ENCODE data around the gene CADM2.
"Not testable (repeated sequence)": the region's sequence is repeated elsewhere in the genome, so short reads cannot be mapped to it uniquely, and the experiment has no call there.

The CADM2 gene

DNA sequence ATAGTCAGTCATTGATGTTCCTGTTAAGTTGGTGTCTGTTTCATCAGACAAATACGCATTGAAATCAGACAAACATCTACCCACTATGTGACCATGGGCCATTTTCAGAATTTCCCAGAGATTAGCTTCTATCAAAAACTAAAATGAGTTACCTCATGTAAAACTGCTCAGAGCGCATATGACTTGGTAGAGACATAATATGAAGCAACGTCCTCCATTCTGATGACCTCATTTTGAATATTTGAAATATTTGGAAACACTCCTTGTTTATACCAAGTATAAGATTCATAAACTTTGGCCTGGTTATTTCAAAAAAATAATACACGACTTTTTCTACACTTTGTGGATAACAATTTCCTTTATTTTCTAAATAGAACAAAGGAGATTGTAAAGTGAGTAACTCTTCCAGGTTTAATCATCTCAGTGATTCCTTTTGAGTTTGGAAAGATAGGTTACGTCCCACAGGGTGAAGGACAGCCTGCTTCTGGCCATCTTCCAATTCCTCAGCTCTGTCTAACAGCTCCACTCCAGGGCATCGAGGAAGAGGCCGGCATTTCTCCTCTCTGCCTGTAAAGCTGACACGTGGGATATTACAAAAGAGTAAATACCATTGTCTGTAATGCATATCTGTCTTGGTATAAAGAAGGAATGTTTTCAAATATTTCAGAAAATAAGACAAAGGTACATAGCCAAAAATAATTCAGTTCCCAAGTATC is 122.6 kb downstream of the CADM2 start:
- DNase-seq = peak; percentile 48

DNA sequence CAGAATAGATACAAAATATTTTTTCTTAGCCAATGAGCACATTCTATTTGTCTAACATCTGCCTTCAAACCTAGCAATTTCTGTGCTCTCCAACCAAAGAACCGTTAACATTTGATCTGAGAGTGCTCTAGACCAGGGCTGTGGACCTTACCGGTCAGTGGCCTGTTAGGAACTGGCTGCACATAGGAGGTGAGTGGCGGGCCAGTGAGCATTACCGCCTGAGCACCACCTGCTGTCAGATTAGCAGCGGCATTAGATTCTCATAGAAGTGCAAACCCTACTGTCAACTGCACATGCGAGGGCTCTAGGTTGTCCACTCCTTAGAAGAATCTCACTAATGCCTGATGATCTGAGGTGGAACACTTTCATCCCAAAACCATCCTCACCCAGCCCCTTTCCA is 131.7 kb downstream of the CADM2 start:
- DNase-seq = no peak

DNA sequence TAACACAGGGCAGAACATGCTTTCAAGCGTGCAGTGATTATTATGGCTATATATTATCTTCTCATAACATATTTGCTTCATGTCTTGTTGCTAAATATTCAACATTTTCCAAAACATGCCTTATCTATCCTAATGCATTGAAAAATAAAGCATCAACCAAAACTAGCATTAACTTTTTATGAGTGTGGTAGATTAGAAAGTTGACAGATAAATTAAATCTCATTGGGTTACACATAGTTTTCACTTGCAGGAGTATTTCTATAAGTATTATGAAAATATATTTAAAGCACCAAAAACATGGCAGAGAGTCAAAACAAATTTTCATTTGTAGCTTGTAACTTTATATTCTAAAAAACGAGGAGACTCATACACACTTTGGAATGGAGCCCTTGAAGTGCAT is 141.5 kb downstream of the CADM2 start:
- DNase-seq = no peak

DNA sequence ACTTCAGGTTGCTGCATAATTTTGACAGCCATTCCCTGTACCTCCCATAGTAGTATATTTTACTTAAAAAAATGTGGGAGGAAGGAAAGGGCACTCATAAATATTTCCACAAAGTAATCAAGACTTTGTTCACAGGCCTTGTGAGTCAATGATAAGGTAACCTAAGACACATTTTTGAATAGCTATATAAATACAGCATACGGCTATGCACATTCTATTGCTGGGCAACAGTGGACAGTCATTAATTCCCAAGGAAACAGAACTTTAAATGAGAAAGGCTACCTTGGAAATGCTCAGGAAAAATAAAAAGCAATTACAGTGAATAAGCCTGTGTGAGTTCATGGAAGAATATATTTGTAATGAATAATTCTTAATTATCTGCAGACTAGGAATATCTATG is 144.0 kb downstream of the CADM2 start:
- no peak for DNase-seq

DNA sequence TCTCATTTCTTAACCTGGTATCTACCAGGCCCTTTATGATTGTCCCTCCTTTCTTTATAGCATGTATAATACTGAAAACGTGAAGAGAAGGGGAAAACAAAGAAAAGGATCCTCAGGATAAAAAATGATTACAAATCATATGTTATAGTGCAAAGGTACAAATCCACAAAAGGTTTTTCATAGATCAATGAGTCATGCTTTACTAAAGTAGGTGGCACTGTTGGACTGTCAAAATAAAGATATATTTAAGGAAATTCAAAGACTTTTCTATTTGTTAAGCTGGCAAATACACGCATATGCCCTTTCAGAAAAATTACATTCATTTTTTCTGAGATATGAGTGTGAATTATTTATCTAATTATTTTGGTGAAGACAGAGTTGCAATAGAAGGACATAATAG is 151.6 kb downstream of the CADM2 start:
- DNase-seq = no peak

DNA sequence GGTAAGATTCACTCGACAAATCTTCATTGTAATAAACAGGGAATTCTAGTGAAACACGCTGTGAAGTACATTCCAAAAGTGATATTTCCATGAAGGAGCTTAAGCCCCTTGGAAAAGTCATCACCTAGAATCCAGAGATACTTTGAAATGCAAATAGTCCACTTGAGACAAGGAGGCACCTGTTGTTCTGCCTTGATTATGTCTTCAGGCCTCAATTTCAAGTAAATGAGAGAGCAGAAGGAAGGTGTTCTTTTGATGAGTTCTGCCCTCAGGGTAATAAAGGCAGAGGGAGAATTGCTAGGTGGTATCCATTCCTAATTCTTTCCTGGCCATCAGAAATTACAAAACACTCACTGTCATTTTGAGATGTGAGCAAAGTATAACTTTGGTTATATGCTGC is 162.1 kb downstream of the CADM2 start:
- DNase-seq = no peak

DNA sequence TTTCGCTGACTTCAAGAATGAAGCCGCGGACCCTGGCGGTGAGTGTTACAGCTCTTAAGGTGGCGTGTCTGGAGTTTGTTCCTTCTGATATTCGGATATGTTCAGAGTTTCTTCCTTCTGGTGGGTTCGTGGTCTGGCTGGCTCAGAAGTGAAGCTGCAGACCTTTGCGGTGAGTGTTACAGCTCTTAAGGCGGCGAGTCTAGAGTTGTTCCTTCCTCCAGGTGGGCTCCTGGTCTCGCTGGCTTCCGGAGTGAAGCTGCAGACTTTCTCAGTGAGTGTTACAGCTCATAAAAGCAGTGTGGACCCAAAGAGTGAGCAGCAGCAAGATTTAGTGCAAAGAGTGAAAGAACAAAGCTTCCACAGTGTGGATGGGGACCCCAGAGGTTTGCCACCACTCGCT is 174.1 kb downstream of the CADM2 start:
- not testable (repeated sequence) for DNase-seq

DNA sequence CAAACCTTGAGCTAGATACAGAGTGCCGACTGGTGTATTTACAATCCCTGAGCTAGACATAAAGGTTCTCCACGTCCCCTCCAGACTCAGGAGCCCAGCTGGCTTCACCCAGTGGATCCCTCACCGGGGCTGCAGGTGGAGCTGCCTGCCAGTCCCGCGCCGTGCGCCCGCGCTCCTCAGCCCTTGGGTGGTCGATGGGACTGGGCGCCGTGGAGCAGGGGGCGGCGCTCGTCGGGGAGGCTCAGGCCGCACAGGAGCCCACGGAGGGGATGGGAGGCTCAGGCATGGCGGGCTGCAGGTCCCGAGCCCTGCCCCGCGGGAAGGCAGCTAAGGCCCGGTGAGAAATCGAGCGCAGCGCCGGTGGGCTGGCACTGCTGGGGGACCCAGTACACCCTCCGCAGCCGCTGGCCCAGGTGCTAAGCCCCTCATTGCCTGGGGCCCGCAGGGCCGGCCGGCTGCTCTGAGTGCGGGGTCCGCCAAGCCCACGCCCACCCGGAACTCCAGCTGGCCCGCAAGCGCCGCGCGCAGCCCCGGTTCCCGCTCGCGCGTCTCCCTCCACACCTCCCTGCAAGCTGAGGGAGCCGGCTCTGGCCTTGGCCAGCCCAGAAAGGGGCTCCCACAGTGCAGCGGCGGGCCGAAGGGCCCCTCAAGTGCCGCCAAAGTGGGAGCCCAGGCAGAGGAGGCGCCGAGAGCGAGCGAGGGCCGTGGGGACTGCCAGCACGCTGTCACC is 175.1 kb downstream of the CADM2 start:
- not testable (repeated sequence) for DNase-seq

DNA sequence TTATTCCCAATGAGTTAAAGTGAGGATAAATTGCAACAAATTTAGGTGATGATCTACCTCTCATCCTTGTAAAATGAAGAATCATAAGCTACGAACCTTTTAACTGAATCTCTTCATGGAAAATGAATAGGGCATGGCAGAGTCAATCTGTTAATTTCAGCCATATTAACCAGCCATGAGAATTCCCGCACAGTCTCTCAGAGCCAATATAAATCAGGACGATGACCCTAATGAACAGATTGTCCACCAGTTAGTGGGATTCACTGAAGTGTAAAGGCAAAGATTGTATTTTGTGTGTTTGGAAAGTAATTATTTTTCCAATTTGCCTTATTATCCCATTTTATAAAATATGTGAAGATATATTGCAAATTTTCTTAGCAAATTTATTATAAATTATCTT is 183.8 kb downstream of the CADM2 start:
- no peak for DNase-seq

DNA sequence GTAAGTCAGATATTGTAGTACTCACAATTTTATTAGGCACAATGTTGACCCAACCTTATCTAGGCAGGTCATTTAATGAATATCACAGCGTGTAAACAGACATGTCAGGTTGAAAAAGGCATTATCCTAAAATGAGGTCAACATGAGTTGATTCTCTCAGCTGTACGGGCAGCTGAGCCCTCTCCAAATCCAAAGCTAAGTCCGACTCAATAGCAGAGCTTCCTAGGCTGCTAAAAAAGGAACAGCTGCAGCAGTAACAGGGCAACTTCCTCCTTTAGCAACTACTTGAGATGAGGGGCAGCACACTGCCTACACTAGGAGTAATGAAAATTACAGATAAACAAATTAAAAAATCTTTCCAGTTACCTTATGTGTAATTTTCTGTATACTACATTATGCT is 189.2 kb downstream of the CADM2 start:
- DNase-seq = no peak

DNA sequence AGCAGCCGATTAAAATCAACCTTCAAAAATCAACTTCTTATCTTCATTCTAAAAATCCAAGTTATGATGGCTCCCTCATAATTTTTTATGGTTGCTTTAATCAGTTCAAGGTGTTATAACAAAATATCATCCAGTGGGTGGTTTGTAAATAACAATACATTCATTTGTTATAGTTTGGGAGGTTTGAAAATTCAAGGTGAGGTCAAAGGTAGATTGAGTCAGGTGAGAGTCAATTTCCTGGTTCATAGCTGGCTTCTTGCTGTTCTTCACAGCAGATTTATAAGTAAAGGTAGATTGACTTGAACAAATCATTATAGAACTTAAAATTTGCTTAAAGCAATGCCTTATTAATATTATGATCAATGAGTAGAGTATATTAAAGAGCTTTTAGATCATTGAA is 192.8 kb downstream of the CADM2 start:
- no peak for DNase-seq

DNA sequence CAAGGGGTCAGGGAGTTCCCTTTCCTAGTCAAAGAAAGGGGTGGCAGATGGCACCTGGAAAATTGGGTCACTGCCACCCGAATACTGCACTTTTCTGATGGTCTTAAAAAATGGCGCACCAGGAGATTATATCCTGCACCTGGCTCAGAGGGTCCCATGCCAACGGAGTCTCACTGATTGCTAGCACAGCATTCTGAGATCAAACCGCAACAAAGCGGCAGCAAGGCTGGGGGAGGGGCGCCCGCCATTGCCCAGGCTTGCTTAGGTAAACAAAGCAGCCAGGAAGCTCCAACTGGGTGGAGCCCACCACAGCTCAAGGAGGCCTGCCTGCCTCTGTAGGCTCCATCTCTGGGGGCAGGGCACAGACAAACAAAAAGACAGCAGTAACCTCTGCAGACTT is 194.5 kb downstream of the CADM2 start:
- DNase-seq = not testable (repeated sequence)

DNA sequence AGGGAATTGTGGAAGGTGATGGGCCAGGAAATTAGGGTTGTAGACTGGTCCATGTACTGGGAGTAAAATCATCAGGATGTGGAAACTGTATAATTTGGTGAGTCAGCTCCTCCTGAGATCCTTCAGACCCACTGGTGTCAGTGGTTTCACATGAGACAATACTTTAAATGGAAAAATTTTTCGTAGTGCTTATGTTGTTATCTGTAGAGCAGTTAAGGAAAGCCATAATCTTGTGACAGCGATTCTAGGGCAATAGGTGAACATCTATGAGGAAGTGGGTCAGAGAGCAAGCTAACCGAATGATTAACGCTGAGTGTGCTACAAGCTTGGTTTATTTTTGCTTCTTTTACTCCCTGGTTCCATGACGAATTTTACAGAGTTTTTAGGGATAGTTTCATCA is 200.6 kb downstream of the CADM2 start:
- DNase-seq = no peak

DNA sequence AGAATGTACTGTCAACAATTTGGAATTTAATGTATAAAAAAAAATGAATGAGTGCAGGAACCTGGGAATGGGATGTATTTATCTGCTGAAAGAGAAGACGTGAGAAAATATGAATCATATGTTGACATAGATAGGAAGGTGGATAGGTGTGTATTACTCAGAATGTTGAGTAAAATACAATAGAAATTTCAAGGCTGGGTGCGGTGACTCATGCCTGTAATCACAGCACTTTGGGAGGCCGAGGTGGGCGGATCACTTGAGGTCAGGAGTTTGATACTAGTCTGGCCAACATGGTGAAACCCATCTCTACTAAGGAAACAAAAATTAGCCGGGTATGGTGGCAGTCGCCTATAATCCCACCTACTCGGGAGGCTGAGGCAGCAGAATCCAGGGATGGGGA is 202.8 kb downstream of the CADM2 start:
- peak; percentile 21 for DNase-seq

DNA sequence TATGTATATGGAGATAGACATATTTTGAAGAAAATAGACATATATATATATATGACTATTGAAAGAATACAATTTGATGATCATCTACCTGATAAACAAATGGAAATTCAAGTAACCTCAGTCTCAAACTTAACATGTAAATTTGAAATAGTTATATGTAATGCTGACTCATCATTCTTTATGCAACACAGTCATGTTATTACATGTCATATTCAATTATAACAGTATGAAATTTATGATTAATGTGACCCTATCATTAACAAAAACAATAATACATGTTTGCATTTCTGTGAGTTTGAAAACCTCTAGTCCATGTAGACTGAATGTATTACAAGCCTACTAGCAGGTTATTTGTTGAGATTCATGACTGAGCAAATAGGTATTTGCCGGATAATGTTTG is 204.1 kb downstream of the CADM2 start:
- no peak for DNase-seq

DNA sequence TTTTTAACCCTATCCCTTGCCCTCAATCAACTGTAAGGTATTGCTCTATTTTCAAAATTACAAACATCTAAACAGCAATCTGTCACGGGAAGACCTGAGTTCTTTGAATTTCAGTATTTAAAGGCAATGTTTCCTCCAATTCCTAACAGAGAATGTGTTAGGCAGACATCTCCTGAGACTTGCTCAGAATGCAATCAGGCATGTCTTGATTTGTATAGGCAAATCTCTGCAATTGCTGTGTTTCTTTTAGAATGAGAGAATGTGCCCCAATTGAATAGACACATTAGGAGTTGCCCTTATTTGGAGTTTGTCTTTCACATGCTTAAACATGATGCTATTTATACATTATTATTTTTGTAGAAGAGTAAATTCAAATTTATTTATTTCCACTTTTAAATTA is 205.6 kb downstream of the CADM2 start:
- DNase-seq = peak; percentile 2

DNA sequence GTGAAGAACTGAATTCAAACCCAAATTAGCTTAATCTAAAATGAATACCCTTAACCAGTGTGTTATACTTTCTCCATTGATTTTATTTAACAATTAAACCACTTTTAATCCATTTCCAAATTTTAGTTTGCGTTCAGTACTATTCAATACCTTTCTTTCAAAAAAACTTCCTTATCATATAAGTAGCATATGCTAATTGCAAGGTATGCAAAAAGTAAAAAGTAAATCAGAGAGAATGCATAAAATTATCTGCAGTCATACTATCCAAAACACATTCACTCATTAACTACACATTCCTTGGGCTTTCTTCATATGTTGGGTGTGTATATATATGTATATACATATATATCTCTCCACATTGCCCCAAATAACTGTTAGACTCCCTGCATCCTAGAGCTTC is 208.8 kb downstream of the CADM2 start:
- no peak for DNase-seq

DNA sequence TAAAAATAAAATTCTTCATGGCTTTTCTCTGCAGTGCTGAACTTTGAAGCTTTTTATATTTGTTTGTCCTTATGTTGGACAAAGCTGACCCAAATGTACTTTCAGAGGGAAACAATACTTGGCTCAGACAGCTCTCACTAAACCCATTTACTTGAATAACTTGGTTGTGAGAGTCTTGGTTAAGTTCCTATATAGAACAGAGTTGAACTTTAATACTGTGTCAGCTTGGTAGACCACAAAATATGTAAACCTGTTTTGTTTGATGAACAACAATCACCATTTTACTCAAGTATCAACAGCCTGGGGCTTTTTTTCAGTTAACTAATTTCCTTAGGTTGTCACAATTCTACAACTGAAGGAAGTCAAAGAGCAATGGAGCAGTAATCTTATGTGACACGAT is 211.9 kb downstream of the CADM2 start:
- no peak for DNase-seq

DNA sequence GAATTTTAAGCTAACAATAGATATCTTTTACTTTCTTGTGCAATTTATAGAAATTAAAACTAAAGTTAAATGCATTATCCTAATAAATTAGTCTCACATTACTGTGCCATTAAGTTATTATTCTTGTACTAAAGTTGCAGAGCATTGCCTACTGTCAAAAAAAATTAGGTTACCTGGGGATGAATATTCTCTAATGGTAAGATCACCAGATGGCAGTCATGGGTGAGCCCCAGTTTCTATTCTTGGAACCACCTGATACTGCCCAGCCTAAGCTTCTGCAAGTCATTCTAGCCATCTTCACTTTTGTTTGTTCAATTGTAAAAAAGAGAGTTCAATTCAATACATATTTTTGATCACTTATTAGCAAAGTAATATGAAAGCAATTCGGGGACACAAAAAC is 213.2 kb downstream of the CADM2 start:
- no peak for DNase-seq

DNA sequence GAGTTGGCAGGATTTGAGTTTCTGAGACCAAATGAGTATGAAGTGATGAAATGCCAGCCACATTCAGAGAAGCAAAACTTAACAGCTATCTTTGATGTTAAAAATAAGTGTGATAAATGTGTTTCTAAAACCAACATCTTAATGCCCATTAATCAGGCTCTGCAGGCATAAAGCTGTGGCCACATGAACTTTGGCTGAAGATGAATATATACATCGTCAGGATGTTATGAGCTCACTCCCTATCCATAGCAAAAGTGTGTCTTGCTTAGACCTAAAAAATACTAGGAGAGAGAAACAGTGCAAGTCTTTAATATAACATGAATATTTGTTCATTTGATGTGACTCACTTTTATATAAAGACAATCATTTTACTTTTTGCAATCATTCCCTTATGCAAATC is 218.0 kb downstream of the CADM2 start:
- no peak for DNase-seq

DNA sequence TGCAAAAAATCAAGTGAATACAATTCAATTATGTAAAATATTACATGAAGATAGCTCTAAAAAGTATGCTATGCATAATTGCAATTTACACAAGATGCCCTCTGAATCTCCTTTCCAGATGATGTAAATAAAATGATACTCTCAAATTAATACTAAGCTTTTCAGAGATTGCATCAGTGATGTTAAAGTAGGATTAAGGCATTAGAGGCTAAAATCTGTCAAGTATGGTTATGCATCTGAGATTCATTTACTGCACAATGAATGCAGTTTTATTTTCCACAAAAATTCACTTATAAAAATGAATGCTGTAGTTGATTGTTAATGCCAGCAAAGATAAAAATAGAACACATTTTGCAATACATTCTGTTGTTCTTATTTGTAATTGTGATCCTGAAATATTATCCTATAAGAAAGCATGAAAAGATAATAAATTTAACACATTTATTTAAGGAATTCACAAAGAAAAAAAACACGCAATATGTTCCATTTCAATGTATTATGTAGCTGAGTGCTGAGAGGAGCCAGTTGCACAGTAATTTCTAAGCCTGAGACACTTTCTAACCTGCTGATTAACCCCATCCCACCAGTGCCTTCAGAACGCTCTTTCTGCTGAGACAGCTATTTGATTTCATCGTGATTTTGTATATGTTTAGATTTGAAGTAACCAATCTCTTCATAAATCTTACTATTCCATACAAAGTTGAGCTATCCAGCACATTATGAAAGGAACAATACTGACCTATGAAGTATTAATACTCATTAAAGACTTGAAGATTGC is 224.4 kb downstream of the CADM2 start:
- no peak for DNase-seq

DNA sequence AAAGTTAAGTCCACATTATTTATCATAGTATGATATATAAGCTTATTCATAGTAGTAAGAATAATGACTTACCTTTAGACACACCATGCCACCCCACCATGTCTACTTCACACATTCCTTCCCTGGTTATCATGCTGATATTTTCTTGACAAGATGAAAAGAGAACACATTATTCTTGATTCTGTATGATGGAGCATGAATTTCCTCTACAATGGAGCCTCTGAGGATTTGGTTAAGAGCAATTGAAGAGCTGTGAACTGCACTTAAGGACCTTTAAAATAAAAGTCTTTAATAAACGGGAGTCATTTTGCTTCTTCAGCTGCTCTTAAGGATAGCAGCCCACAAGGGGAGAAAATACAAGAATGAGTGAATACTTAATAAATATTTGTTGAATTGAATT is 226.7 kb downstream of the CADM2 start:
- DNase-seq = no peak

DNA sequence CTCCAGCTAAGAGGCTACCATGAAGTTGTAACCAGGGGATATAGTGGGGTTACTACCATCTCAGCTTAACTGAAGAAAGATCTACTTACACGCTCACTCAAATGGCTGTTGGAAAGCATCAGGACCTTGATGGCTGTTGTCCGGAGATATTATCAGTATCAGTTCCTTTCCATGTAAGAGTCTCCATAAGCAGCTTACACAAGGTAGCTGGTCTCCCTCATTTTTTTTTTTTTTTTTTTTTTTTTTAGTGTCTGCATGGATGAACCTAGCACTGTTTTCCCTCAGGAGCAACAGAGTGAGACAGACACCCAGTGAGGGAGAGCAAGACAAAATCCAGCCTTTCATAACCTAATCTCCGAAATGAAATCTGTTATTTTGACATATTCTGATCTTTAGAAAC is 230.9 kb downstream of the CADM2 start:
- no peak for DNase-seq

DNA sequence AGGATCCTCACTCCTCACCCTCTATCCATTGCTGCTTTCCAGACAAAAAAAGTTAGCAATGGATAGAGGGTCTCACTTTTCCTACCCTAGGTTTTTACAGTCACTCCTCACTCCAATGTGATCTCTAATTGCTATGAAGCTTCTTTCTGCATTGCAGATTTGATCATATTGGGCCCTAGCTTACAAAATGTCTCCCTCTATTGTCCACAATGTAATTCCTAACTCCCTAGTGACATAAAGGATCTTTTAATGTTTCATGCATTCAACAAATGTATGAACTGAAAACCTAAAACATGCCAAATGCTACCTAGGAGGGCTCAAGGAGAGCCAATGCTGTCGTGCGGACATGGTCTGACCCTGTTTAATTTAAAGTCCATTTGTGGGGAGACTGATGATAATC is 234.8 kb downstream of the CADM2 start:
- DNase-seq = no peak
